PC-9 (cell line): Measurements from ENCODE around the gene TMEM217. TPM values are rescaled to one million over a fixed set of nuclear protein-coding genes. Genes with fewer than 3 reads are reported as not detected.

Experiments
- BruUV-seq: library from RNA; stranded (reverse); fragments of 400-500 nt; replicated peaks from 2 replicates; lab custom pipeline; 2021; lab: Mats Ljungman, UMichigan
- CTCF ChIA-PET: fragments of 300-600 bp; sonication (Branson Sonifier 250); formaldehyde crosslinking; loops from one replicate; lab custom pipeline; 2022; ENCODE audit warnings: antibody characterized with exemption; lab: Charles Lee
- POLR2A ChIA-PET: fragments of 300-600 bp; sonication (Branson Sonifier 250); formaldehyde crosslinking; loops from one replicate; lab custom pipeline; 2022; ENCODE audit warnings: antibody characterized with exemption; ENCODE audit not compliant: unreplicated experiment; lab: Charles Lee
- DNase-seq, 2 experiments: peaks; one replicate each; pipeline versions ENCODE4 v3.0.0 to v3.0.0-alpha.2; 2015 to 2022; ENCODE audit warnings: mixed read lengths in 1 of 2
- H2AFZ ChIP-seq: fragments of 200-600 bp; sonication (generic); 2 replicates; pipeline ENCODE4 v1.8.1; 2017; ENCODE audit warnings: antibody characterized with exemption
- H3F3A ChIP-seq: fragments of 200-600 bp; sonication (generic); 2 replicates; pipeline ENCODE4 v1.8.1; 2017; ENCODE audit warnings: antibody characterized with exemption, mild to moderate bottlenecking, low read depth; ENCODE audit not compliant: insufficient read depth
- H3K27ac ChIP-seq: fragments of 200-600 bp; sonication (generic); 2 replicates; pipeline ENCODE4 v1.6.1; 2016; ENCODE audit warnings: mixed run types
- H3K27me3 ChIP-seq: fragments of 200-600 bp; sonication (generic); 2 replicates; pipeline ENCODE4 v1.6.1; 2016; ENCODE audit warnings: low read depth, mixed run types; ENCODE audit not compliant: insufficient read depth
- H3K36me3 ChIP-seq: fragments of 200-600 bp; sonication (generic); 2 replicates; pipeline ENCODE4 v1.6.1; 2016; ENCODE audit warnings: low read depth, mixed run types
- H3K4me1 ChIP-seq: fragments of 200-600 bp; sonication (generic); replicated peaks from 2 replicates; pipeline ENCODE4 v1.6.1; 2016; ENCODE audit warnings: mixed run types; ENCODE audit not compliant: insufficient read depth
- H3K4me2 ChIP-seq: fragments of 200-600 bp; sonication (generic); 2 replicates; pipeline ENCODE4 v1.6.1; 2017; ENCODE audit warnings: mixed run types
- H3K4me3 ChIP-seq: fragments of 200-600 bp; sonication (generic); 2 replicates; pipeline ENCODE4 v1.6.1; 2016; ENCODE audit warnings: mixed run types
- H3K79me2 ChIP-seq: fragments of 200-600 bp; sonication (generic); 2 replicates; pipeline ENCODE4 v1.6.1; 2017; ENCODE audit warnings: low read depth, mixed run types
- H3K9me2 ChIP-seq: fragments of 200-600 bp; sonication (generic); 2 replicates; pipeline ENCODE4 v1.8.1; 2017; ENCODE audit warnings: mild to moderate bottlenecking; ENCODE audit not compliant: insufficient read depth
- H3K9me3 ChIP-seq: fragments of 200-600 bp; sonication (generic); 2 replicates; pipeline ENCODE4 v1.8.1; 2016; ENCODE audit warnings: low read depth; ENCODE audit not compliant: insufficient read depth
- H4K20me1 ChIP-seq: fragments of 200-600 bp; sonication (generic); 2 replicates; pipeline ENCODE4 v1.8.1; 2017; ENCODE audit not compliant: insufficient read depth
- CTCF ChIP-seq: fragments of 200-600 bp; sonication (generic); conservative IDR thresholded peaks from 2 replicates; pipeline ENCODE4 v1.6.1; 2017; ENCODE audit warnings: mixed run types, antibody characterized with exemption, mild to moderate bottlenecking, moderate library complexity
- EZH2 ChIP-seq: fragments of 200-600 bp; sonication (generic); IDR thresholded peaks from 2 replicates; pipeline ENCODE4 v1.8.0; 2017; ENCODE audit warnings: antibody characterized with exemption, low read depth
- intact Hi-C: fragments of 100-400 bp; cut with micrococcal nuclease; formaldehyde crosslinking; loops from one replicate; pipeline ENCODE4 v1.10.0; 2022; ENCODE audit not compliant: unreplicated experiment
- total RNA-seq: library from RNA; stranded (reverse); gene quantifications from 2 replicates; pipeline ENCODE4 v1.2.3, GENCODE V29; 2021

Gene TMEM217
- total RNA-seq, 1 experiment from 2014 or later = 4.9 TPM

- Histone ChIP-seq H3K4me2 (no peak overlapping the region), H3K4me3 (no peak overlapping the region), H3K79me2 (no peaks in the 10 kb centered on the region), H3K9me2 (no peaks in the 10 kb centered on the region), H3K4me1 (peaks cover 8% of the 10 kb centered on the region), H3F3A (no peaks in the 10 kb centered on the region), H3K9me3 (no peaks in the 10 kb centered on the region), H4K20me1 (no peaks in the 10 kb centered on the region), H2AFZ (no peak overlapping the region), H3K27ac (no peak overlapping the region), H3K36me3 (no peaks in the 10 kb centered on the region), H3K27me3 (no peaks in the 10 kb centered on the region)
- POLR2A ChIA-PET = interaction anchor here (0.5 to 0.7 kb wide), 5 partner anchors 85 to 182 kb away, joined by 3 to 14 read pairs (median 6); no protein-coding TSS in a partner anchor
- peak; percentile 96 for TF ChIP-seq CTCF
- no peak for TF ChIP-seq EZH2
- intact Hi-C loops = loop anchor here (1.0 to 10.0 kb wide), 5 partner anchors 38 to 444 kb away; no protein-coding TSS in a partner anchor
- BruUV-seq = no TSS peak
- peak; percentile 69 for DNase-seq
- CTCF ChIA-PET = interaction anchor here (0.6 to 1.9 kb wide), 12 partner anchors 9 to 336 kb away, joined by 3 to 45 read pairs (median 6); partner anchors contain the start of gene PPIL1
Observed at GRCh38 chr6:37210313-37210968, 47.5 kb downstream of the TMEM217 start.

DNA sequence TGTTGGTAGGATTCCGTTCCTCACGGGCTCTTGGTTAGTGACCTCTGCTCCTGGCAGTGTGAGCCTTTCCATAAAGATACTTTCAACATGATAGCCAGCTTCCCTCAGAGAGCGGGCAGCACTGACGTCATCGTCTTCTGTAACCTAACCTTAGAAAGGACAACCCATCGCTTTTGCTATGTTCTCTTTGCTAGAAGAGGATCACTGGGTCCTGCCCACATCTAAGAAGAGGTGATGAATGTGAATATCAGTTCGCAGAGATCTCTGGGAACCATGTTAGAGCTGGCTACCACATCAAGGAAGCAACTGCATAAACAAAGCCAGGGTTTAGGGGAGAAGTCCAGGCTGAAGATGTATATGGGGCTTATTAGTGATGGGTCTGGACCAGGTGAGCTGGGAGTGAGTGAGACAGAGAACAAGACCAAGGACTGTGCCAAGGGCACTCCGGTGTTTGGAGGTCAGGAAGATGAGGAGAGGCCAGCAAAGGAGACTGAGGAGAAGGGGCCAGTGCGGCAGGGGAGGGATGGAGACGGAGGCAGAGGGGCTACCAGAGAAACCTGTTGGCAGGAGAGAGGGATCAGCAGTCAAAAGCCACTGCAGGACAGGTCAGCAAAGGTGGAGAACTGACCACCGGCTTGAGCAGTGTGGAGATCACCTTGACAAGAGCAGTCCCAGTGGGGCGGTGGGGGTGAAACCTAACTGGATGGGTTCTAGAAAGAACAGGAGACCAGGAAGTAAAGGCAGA lies 48.3 kb downstream of the TMEM217 start:
- DNase-seq = no peak
- H4K20me1 ChIP-seq = no peaks in the 10 kb centered on the region
- ChIA-PET POLR2A (interaction anchor here (0.6 kb wide), 1 partner anchor 94 kb away, joined by 4 read pairs; no protein-coding TSS in a partner anchor), CTCF (interaction anchor here (0.6 to 1.9 kb wide), 12 partner anchors 8 to 335 kb away, joined by 3 to 45 read pairs (median 6); partner anchors contain the start of gene PPIL1)
- H2AFZ ChIP-seq = no peak overlapping the region
- no TSS peak for BruUV-seq
- H3K4me3 ChIP-seq = no peak overlapping the region
- intact Hi-C loops = loop anchor here (1.0 to 10.0 kb wide), 7 partner anchors 37 to 443 kb away; partner anchors contain the start of gene C6orf89
- no peaks in the 10 kb centered on the region for H3K79me2 ChIP-seq
- no peaks in the 10 kb centered on the region for H3K36me3 ChIP-seq
- no peaks in the 10 kb centered on the region for H3K9me2 ChIP-seq
- H3K4me1 ChIP-seq = peaks cover 16% of the 10 kb centered on the region
- no peaks in the 10 kb centered on the region for H3K9me3 ChIP-seq
- H3K27ac ChIP-seq = no peak overlapping the region
- H3K4me2 ChIP-seq = no peak overlapping the region
- TF ChIP-seq CTCF (no peak), EZH2 (no peak)
- H3K27me3 ChIP-seq = no peaks in the 10 kb centered on the region
- no peaks in the 10 kb centered on the region for H3F3A ChIP-seq

- Histone ChIP-seq H2AFZ (no peak overlapping the region), H3F3A (peaks cover 6% of the 10 kb centered on the region; the same call in 1 of the 2 replicates), H3K9me3 (no peaks in the 10 kb centered on the region), H3K9me2 (no peaks in the 10 kb centered on the region), H3K36me3 (no peaks in the 10 kb centered on the region), H3K4me3 (no peak overlapping the region), H3K27ac (no peak overlapping the region), H3K27me3 (no peaks in the 10 kb centered on the region), H3K79me2 (no peaks in the 10 kb centered on the region), H4K20me1 (no peaks in the 10 kb centered on the region), H3K4me2 (no peak overlapping the region), H3K4me1 (peaks cover 25% of the 10 kb centered on the region)
- TF ChIP-seq EZH2 (no peak), CTCF (no peak)
- intact Hi-C loops = loop anchor here (1.0 to 10.0 kb wide), 3 partner anchors 105 to 324 kb away; partner anchors contain the start of gene C6orf89
- no TSS peak for BruUV-seq
- POLR2A ChIA-PET = interaction anchor here (0.6 kb wide), 1 partner anchor 33 kb away, joined by 4 read pairs; no protein-coding TSS in a partner anchor
- no peak for DNase-seq
- CTCF ChIA-PET = interaction anchor here (0.9 to 1.9 kb wide), 2 partner anchors 36 to 189 kb away, joined by 4 to 45 read pairs; no protein-coding TSS in a partner anchor
Observed at GRCh38 chr6:37208793-37209192, 49.2 kb downstream of the TMEM217 start.
